Peyer's patch (tissue), 4 donors: ENCODE measurements around the gene CACNB2.

Source experiments
- POLR2A ChIP-seq, 2 donors: fragments of 450-650 bp; IDR thresholded peaks; one replicate each; pipeline ENCODE4 v1.5.1; 2017; ENCODE audit warnings: antibody characterized with exemption in 2 of 2, mild to moderate bottlenecking in 2 of 2, moderate library complexity in 2 of 2
- TF ChIP-seq, protein P1 (sequence below), 6 experiments: fragments of 450-650 bp in 4 of 6; fragments of 200-600 bp in 2 of 6; sonication (generic) in 1 of 6; IDR thresholded peaks; one replicate each; pipeline ENCODE4 v1.5.1; 2017 to 2019; ENCODE audit warnings: antibody characterized with exemption in 6 of 6, mild to moderate bottlenecking in 3 of 6, moderate library complexity in 1 of 6

DNA sequence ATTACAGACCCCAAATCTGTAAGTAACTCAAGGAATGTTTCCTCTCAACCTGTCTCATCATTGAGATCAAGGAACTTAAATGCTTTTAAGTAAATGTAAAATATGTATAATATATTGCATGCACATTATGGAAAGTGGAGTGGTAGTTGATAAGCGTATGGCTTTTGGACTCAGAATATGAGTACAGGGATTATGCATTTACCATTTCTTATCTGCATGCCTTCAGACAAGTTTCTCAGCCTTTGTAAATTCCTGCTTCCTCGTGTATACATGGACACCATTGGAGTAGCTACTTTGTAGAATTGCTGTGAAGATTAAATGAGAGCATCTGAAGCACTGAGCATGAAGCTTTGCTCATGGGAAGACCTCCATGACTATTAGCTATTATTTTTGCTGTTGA is 70.5 kb downstream of the CACNB2 start:
- TF ChIP-seq POLR2A (IDR thresholded peaks at IDR 0.05): no peak
- TF ChIP-seq, protein P1, sequence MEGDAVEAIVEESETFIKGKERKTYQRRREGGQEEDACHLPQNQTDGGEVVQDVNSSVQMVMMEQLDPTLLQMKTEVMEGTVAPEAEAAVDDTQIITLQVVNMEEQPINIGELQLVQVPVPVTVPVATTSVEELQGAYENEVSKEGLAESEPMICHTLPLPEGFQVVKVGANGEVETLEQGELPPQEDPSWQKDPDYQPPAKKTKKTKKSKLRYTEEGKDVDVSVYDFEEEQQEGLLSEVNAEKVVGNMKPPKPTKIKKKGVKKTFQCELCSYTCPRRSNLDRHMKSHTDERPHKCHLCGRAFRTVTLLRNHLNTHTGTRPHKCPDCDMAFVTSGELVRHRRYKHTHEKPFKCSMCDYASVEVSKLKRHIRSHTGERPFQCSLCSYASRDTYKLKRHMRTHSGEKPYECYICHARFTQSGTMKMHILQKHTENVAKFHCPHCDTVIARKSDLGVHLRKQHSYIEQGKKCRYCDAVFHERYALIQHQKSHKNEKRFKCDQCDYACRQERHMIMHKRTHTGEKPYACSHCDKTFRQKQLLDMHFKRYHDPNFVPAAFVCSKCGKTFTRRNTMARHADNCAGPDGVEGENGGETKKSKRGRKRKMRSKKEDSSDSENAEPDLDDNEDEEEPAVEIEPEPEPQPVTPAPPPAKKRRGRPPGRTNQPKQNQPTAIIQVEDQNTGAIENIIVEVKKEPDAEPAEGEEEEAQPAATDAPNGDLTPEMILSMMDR (IDR thresholded peaks at IDR 0.05): no peak
